SHP77 (cell line): ENCODE results near the gene OR4D2.

Experiments used
- DNase-seq, 2 experiments: peaks; one replicate each; lab custom pipeline; 2025; lab: John Stamatoyannopoulos, UW

Gene OR4D2

GRCh38 chr17:58210922-58211321 lies 44.1 kb downstream of the OR4D2 start:
- DNase-seq = no peak

- no peak for DNase-seq
These were observed 48.9 kb downstream of the OR4D2 start for GRCh38 chr17:58215685-58216084.

- no peak for DNase-seq
These were observed 51.0 kb downstream of the OR4D2 start for GRCh38 chr17:58217766-58218165.

- peak; percentile 90 to 91 for DNase-seq
These were observed 52.4 kb downstream of the OR4D2 start, which contains the start of gene MKS1 for GRCh38 chr17:58219007-58219788. MKS1 (minus strand) TSS chr17:58219255; CDS start chr17:58219230, 25 bp downstream.

- no peak for DNase-seq
These were observed 53.0 kb downstream of the OR4D2 start for GRCh38 chr17:58219789-58220183.
